WTC11 (cell line): Measurements from ENCODE around the gene FBXO9.

Source experiments
- CTCF ChIP-seq: fragments of 200-600 bp; IDR thresholded peaks from 2 replicates; pipeline ENCODE4 v1.8.0; 2022; ENCODE audit warnings: antibody characterized with exemption
- FOXK1 ChIP-seq: sonication (generic); formaldehyde crosslinking; IDR thresholded peaks from 2 replicates; pipeline ENCODE4 v1.8.0; 2022; ENCODE audit warnings: mild to moderate bottlenecking, moderate library complexity, missing genetic modification reagents
- MLX ChIP-seq: sonication (generic); formaldehyde crosslinking; IDR thresholded peaks from 2 replicates; pipeline ENCODE4 v1.8.1; 2023; ENCODE audit warnings: mild to moderate bottlenecking, missing genetic modification reagents, moderate library complexity
- MXD4 ChIP-seq: fragments of 250-450 bp; sonication (Bioruptor Pico); IDR thresholded peaks from 2 replicates; pipeline ENCODE4 v1.8.0; 2021; ENCODE audit warnings: mild to moderate bottlenecking, moderate library complexity, borderline replicate concordance
- NR1H2 ChIP-seq: sonication (generic); formaldehyde crosslinking; IDR thresholded peaks from 2 replicates; pipeline ENCODE4 v1.9.0; 2021; ENCODE audit warnings: mild to moderate bottlenecking, moderate library complexity, missing genetic modification reagents
- TEAD1 ChIP-seq: sonication (generic); formaldehyde crosslinking; IDR thresholded peaks from 2 replicates; pipeline ENCODE4 v1.8.0; 2022; ENCODE audit warnings: mild to moderate bottlenecking, missing genetic modification reagents
- ZNF263 ChIP-seq: sonication (generic); formaldehyde crosslinking; IDR thresholded peaks from 2 replicates; pipeline ENCODE4 v1.8.1; 2022; ENCODE audit warnings: low read depth, mild to moderate bottlenecking, moderate library complexity, missing genetic modification reagents
- TF ChIP-seq, protein P1 (sequence below): sonication (generic); formaldehyde crosslinking; IDR thresholded peaks from 2 replicates; pipeline ENCODE4 v1.8.1; 2022; ENCODE audit warnings: low read depth, missing genetic modification reagents, borderline replicate concordance

DNA sequence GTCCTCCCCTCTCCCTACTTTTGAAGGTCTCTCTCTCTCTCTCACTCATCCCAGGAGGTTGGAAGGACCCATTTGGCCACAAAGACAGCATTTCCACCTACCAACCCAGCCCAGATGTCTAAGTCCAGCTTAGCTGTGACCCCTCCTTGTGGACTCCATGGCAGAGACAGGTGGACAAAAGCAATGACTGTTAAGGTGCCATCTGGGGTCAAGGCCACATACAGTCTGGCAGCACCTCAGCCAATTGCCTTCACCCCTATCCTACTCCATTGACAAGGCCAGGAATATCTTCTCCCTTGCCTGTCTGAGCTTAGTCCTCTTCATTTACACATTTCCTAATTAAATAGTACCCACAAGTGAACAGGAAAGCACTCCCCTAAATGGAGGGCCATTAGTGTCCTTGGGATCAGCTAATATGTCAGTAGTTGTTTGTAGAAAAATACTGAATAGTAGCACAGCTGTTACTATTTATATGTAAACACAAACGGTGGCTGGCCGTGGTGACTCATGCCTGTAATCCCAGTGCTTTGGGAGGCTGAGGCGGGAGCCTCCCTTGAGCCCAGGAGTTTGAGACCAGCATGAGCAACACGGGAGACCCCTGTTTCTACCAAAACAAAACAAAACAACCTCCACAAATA, 54.7 kb downstream of the FBXO9 start:
- no peak for TF ChIP-seq FOXK1
- no peak for TF ChIP-seq CTCF
- no peak for TF ChIP-seq ZNF263
- TF ChIP-seq NR1H2: no peak
- TF ChIP-seq MXD4 (CRISPR knock-in tag): no peak
- TF ChIP-seq, protein P1, sequence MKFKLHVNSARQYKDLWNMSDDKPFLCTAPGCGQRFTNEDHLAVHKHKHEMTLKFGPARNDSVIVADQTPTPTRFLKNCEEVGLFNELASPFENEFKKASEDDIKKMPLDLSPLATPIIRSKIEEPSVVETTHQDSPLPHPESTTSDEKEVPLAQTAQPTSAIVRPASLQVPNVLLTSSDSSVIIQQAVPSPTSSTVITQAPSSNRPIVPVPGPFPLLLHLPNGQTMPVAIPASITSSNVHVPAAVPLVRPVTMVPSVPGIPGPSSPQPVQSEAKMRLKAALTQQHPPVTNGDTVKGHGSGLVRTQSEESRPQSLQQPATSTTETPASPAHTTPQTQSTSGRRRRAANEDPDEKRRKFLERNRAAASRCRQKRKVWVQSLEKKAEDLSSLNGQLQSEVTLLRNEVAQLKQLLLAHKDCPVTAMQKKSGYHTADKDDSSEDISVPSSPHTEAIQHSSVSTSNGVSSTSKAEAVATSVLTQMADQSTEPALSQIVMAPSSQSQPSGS (CRISPR knock-in tag): no peak
- no peak for TF ChIP-seq MLX (CRISPR knock-in tag)
- peak; percentile 33; the same call in 1 of the 2 replicates for TF ChIP-seq TEAD1 (CRISPR knock-in tag)
